Hepatic stellate cell (primary cell): ENCODE results near the gene TOR1A.
"Not testable (repeated sequence)": the region's sequence is repeated elsewhere in the genome, so short reads cannot be mapped to it uniquely, and the experiment has no call there.

ENCODE experiments used
- DNase-seq: peaks from one replicate; pipeline ENCODE4 v3.0.0; 2011; ENCODE audit warnings: low spot score

TOR1A gene

DNA sequence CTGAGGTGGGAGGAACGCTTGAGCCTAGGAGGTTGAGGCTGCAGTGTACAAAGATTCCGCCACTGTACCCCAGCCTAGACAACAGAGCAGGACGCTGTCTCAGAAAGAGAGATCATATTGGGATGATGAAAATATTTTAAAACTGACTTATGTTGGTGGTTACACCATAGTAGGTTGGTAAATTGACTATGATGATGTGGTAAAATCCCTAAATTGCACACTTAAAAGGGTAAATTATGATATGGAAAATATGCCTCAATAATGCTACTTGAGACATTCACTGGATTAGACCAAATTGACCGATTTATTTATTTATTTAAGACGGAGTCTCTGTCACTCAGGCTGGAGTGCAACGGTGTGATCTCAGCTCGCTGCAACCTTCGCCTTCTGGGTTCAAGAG, 42.8 kb downstream of the TOR1A start:
- DNase-seq = no peak

DNA sequence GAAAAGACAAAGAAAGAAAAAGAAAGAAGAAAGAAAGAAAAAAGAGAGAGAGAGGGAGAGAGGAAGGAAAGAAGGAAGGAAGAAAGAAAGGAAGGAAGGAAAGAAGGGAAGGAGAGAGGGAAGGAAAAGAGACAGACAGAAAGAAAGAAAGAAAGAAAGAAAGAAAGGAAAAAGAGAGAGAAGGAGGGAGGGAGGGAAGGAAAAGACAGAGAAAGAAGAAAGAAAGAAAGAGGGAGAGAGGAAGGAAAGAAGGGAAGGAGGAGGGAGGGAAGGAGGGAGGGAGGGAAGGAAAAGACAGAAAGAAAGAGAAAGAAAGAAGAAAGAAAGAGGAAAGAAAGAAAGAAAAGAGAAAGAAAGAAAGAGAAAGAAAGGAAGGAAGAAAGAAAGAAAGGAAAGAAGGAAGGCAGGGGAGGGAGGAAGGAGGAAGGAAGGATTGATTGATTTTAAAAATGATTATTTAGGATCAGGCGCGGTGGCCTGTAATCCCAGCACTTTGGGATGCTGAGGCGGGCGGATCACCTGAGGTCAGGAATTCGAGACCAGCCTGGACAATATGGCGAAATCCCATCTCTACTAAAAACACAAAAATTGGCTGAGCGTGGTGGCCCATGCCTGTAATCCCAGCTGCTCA, 44.3 kb downstream of the TOR1A start:
- DNase-seq = no peak

DNA sequence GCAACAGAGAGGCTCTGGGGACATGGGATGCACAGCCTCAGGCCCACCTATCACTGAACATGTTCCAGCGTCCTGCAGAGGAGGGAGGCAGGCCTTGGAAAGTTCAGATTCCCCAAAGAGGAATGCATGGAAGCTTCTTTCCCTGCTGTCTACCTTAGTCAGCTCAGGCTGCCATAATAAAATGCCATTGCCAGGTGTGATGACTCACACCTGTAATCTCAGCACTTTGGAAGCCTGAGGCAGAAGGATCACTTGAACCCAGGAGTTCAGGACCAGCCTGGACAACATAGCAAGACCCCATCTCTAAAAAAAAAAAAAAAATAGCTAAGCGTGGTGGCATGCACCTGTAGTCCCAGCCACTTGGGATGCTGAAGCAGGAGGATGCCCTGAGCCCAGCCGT, 45.5 kb downstream of the TOR1A start:
- DNase-seq = no peak

DNA sequence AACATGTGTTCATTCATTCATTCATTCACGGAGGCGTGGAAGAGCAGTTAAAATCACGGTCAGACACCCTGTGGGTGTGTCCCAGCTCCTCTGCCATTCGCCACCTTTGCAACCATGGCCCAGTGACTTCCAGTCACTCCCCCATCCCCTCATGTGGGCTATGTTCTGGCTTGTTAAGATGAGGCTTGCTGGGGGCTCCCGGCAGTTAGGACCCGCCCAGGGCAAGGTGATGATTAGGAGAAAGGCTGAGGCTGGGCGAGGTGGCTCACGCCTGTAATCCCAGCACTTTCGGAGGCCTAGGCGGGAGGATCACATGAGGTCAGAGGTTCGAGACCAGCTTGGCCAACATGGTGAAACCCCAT, 46.2 kb downstream of the TOR1A start:
- no peak for DNase-seq

DNA sequence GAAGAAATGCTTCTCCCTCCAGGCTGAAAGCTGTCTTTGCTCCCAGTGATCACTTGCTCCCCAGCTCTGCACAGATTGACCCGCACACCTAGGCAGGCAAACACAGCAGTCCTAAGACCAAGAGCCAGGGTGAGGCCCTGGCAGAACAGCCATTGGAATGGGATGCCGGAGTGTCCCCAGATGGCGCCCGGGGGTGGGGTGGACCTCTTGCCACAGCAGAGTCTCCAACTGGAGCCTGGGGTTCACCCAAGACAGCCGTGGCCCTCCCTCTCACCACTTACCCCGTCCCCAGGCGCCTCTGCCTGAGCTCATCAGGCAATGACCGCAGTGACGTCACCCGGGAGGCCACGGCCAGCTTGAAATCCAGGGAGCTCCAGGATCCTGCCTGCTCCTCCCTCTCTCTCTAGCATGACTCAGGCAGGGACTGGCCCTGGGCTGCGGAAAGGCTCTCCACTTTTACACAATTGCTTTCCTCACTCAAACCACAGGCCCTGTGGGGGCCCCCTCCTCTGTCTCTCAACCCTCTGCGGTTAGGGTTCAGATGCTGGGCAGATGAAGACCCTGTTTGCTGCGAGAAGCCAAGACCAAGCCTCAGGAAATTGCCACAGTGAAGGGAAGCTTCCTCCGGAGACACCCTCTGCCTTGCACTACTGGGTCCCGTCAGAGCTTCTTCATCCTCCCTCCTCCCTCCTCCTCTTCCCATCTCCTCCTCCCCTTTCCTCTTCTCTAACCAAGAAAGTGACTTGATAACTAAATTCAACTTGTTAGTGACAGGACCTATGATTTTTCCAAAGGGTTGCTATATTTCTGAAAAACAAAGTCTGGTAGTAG, 46.8 kb downstream of the TOR1A start:
- DNase-seq = peak; percentile 98

DNA sequence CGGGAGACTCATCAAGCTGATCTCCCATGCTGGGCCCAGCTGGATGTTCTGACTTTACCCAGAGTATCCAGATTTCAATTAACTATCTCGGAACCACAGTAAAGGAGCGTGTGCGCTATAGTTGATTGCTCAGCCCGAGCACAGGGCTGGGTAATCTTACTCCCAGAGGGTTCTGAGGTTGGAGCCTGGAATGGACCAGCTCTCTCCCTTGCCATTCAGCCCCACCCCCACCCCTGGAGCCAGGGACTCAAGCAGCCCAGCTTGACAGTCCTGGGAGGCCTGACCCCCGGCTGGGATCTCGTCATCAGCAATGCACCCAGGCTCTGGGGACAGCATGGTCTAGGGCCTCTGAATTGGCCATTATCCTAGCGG, 47.4 kb downstream of the TOR1A start:
- DNase-seq = no peak

GRCh38 chr9:129776096-129776495, 47.8 kb downstream of the TOR1A start:
- not testable (repeated sequence) for DNase-seq

DNA sequence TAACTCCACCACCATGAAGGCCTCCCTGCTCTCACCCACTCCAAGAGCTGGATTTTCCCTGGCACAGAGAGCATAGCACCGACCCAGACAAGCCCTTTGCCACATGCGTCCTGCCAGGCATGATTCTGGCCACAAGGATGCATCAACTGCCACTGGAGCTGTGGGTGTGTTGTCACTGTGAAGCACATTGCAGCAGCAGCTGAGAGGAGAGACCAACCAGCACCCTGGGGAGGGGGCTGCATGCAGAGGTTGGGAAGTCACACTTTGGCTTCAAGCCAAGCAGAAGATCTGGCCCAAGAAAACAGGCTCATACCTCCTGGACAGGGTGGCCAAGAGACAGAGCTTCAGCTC, 48.5 kb downstream of the TOR1A start:
- no peak for DNase-seq

GRCh38 chr9:129774791-129775447, 49.0 kb downstream of the TOR1A start:
- no peak for DNase-seq

DNA sequence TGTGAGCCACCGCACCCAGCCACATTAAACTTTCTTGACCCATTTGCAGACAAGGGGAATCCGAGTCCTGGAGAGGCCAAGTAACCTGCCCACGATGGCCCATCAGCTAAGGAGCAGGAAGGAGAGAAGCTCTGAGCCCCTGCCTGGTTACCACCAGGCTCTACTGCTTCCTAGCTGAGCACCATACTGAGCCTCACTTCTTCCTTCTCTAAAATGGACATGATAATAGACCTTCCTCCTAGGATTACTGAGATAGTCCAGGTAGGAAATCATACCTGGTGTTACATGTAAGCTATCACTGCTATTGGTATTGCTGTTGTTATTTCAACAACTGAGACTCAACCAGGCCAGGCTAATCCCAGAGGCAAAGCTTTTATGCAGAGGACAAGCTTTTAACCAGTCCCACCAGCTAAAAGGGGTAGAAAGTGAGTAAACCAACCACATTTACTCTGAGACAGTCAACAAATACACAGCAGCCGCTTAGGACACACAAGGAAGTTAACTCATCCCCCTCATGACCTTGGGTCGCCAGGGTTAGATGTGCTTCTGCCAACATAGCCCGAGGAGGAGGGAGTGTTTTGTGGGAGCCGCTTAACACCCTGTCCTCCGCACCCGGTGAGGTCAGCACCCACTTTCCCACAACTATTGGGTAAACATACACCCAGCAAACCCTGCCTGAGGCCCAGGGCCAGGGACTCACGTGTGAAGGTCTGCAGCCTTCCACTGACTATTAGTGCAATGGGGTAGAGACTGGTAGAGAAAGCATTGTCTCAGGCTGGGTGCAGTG, 50.5 kb downstream of the TOR1A start:
- no peak for DNase-seq

DNA sequence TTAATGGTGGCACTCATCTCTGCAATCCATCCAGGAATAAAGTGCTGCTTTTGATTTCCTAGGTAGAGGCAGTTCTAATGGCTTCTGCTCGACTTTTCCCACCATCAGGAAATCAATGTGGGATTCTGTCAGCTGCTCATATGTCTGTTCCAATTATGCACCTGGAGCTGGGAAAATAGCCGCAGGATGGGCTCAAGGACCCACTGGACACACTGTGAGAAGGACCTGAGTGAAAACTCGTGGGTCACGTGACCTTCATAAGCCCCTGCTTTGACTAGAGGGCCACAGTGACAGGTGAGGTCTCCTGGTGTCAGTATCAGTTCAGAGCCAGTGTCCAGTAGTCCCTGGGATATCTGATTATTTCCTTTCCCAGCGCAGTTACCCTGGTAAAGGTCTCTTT, 53.2 kb downstream of the TOR1A start:
- no peak for DNase-seq

- DNase-seq = no peak
Measured at GRCh38 chr9:129769669-129770068, 54.3 kb downstream of the TOR1A start.

DNA sequence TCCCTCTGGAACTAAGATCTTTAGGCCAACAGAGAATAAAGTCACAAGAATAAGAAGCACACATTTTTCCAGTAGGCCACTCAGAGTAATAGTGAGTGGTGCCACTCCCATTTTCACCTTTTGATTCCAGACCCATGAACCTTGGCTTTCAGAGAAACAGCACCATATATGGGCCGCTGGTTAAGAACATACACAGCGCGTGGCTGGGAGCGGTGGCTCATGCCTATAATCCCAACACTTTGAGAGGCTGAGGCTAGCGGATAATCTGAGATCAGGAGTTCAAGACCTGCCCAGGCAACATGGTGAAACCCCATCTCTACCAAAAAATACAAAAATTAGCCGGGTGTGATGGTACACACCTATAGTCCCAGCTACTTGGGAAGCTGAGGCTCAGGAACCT, 55.5 kb downstream of the TOR1A start:
- DNase-seq = no peak

GRCh38 chr9:129765764-129766317, 58.1 kb downstream of the TOR1A start:
- DNase-seq = no peak

DNA sequence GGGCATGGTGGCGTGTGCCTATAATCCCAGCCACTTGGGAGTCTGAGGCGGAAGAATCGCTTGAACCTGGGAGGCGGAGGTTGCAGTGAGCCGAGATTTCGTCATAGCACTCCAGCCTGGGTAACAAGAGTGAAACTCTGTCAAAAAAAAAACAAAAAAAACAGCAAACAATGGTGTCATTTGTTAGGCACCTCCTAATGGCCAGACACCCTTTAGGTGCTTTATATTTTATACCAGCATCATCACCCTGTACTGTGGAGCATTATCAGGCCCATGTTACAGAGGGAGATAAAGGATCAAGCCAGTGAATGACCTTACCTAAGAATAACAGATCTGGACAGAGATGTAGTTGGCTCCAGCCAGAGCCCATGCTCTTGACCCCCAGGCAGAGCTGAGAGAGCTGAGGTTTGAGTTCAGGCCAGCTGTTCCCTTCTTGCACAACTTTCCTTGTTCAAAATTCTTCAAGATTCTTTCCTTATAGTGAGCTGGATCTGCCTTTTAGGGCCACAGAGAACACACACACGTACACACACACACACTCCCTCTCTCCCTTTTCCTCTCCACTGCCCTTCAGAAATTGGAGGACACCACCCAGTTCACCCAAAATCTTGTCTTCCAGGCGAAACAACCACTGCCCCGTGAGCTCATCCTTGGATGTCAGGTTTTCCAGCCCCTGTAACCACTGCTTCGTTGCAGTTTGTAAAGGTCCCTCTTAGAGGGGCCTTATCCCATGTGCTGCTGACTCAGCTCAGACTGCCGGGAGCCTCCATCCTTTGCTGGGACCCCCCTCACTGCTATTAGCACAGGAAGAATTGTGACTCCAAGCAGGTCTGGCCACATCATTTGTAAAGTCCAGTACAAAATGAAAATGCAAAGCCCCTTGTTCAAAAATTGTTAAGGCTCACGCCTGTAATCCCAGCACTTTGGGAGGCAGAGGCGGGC, 60.7 kb downstream of the TOR1A start:
- no peak for DNase-seq
